Upper lobe of right lung (tissue), 1 donor: ENCODE data around the gene CYP1A2. TPM values are rescaled to one million over a fixed set of nuclear protein-coding genes. Genes with fewer than 3 reads are reported as not detected.
"Not testable (repeated sequence)": the region's sequence is repeated elsewhere in the genome, so short reads cannot be mapped to it uniquely, and the experiment has no call there.

Experiments used
- ATAC-seq: fragments of 200-7000 bp; cut with Tn5 transposase; one replicate; pipeline ENCODE4 v1.9.1; 2020; ENCODE audit warnings: mild to moderate bottlenecking, moderate library complexity
- DNase-seq: peaks from one replicate; pipeline ENCODE4 v3.0.0-alpha.2; 2020
- H3K27ac ChIP-seq: fragments of 200-600 bp; one replicate; pipeline ENCODE4 v1.8.0; 2022
- H3K27me3 ChIP-seq: fragments of 200-600 bp; one replicate; pipeline ENCODE4 v1.8.0; 2022; ENCODE audit warnings: mild to moderate bottlenecking
- H3K36me3 ChIP-seq: fragments of 200-600 bp; one replicate; pipeline ENCODE4 v1.8.0; 2022
- H3K4me1 ChIP-seq: fragments of 200-600 bp; one replicate; pipeline ENCODE4 v1.8.0; 2022
- H3K4me3 ChIP-seq: fragments of 200-600 bp; one replicate; pipeline ENCODE4 v1.8.0; 2022; ENCODE audit warnings: mild to moderate bottlenecking
- H3K9me3 ChIP-seq: fragments of 200-600 bp; one replicate; pipeline ENCODE4 v1.8.0; 2022
- intact Hi-C: fragments of 100-400 bp; cut with DNase I; formaldehyde crosslinking; loops from one replicate; pipeline ENCODE4 v1.11.0; 2022
- total RNA-seq: library from RNA; stranded (reverse); fragmentation: NEBNext Ultra II Directional; extraction: Animal tissue kit (Norgen Biotek cat#: 25700); gene quantifications from one replicate; pipeline ENCODE4 v1.2.1, GENCODE V29; 2021
- TF ChIP-seq, protein P1 (sequence below): fragments of 200-600 bp; IDR thresholded peaks from one replicate; pipeline ENCODE4 v1.8.0; 2022; ENCODE audit warnings: antibody characterized with exemption
- donor health status: DM: no; HTN: yes; CAD: no; lungs with severe emphysema.

Gene CYP1A2
- total RNA-seq, 1 donor from 2014 or later, result 0.32 TPM

DNA sequence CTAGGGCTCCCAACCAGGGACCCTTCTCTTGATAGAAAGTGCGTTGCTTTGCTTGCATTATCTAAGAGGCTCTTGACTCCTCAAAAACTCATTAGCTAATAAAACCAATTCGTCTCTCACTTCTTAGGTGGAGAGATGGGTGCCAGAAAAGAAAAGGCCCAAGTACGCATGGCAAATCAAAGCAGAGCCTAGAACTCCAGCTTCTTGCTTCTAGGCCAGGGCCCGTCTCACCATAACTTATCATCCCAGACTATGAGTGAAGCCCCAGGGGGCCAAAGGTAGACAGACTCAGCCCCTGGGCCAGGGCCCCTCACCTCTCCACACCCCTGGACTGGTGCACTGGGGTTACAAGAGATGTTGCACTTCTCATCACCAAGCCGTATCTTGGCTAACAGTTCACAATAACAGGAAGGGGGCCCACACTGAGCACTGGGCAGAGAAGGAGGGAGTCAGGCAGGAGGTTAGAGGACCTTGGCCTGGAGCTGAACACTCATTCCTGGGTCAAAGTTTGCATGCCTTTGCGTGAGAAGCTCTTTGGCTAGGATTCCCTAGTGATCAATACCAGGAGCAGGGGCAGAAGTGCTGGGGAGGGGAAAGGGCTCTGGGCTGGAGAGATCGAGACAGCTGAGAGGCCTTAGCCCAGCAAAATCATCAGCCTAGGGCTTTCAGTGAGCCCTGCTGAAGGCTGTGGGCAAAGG is 17.9 kb upstream of the CYP1A2 start:
- intact Hi-C loops, result no loop called here
- H3K4me1 ChIP-seq, result peaks cover 6% of the 10 kb centered on the region

DNA sequence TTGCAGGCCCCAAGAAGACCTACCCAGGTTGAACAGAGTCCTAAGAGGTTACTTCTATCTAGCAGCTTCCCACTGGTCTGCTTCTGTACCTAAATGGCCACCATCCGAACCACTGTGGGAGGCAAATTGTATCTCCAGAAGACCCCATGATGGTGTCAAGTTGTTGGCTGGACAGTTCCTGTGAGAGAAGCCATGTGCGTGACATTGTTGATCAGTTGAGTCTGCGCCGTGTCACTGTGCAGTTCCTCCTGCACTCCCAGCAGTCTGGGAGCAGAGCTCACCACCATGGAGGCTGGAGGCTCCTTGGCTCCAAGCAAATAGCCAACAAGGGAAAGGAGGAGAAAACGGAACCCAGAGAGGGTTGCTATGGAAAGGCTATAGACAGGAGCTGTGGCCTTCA is 15.8 kb upstream of the CYP1A2 start:
- Histone ChIP-seq H3K4me3 (no peak overlapping the region), H3K4me1 (peaks cover 4% of the 10 kb centered on the region), H3K27me3 (no peaks in the 10 kb centered on the region), H3K9me3 (no peaks in the 10 kb centered on the region), H3K36me3 (no peaks in the 10 kb centered on the region), H3K27ac (no peak overlapping the region)
- TF ChIP-seq, protein P1, sequence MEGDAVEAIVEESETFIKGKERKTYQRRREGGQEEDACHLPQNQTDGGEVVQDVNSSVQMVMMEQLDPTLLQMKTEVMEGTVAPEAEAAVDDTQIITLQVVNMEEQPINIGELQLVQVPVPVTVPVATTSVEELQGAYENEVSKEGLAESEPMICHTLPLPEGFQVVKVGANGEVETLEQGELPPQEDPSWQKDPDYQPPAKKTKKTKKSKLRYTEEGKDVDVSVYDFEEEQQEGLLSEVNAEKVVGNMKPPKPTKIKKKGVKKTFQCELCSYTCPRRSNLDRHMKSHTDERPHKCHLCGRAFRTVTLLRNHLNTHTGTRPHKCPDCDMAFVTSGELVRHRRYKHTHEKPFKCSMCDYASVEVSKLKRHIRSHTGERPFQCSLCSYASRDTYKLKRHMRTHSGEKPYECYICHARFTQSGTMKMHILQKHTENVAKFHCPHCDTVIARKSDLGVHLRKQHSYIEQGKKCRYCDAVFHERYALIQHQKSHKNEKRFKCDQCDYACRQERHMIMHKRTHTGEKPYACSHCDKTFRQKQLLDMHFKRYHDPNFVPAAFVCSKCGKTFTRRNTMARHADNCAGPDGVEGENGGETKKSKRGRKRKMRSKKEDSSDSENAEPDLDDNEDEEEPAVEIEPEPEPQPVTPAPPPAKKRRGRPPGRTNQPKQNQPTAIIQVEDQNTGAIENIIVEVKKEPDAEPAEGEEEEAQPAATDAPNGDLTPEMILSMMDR, result no peak
- intact Hi-C loops, result no loop called here
- no peak for ATAC-seq
- DNase-seq, result no peak

More for the DNA sequence above, 17.9 kb upstream of the CYP1A2 start:
- Histone ChIP-seq H3K36me3 (no peaks in the 10 kb centered on the region), H3K9me3 (no peaks in the 10 kb centered on the region), H3K27me3 (no peaks in the 10 kb centered on the region), H3K27ac (no peak overlapping the region), H3K4me3 (no peak overlapping the region)
- DNase-seq (no peak), ATAC-seq (no peak)
- TF ChIP-seq, protein P1, result no peak

DNA sequence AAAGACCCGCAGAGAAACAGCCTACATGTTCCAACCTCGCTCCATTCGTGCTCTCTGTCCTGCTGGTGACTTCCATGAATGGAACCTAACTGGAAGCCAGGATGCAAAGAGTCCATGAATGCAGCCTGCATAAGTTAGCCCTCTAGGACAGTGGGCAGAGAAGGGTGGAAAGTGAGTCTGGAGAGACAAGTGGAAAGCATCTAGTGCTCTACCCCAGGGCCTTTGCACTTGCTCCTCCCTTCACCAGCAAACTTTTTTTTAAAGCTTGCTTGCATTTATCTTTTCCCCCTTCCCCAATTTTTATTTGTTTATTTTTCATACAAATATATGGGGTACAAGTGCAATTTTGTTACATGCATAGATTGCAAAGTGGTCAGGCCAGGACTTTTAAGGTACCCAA is 15.4 kb upstream of the CYP1A2 start:
- intact Hi-C loops, result no loop called here
- ATAC-seq (no peak), DNase-seq (no peak)
- Histone ChIP-seq H3K27me3 (no peaks in the 10 kb centered on the region), H3K9me3 (no peaks in the 10 kb centered on the region), H3K27ac (no peak overlapping the region), H3K4me1 (peaks cover 4% of the 10 kb centered on the region), H3K4me3 (no peak overlapping the region), H3K36me3 (no peaks in the 10 kb centered on the region)
- TF ChIP-seq, protein P1, result no peak

DNA sequence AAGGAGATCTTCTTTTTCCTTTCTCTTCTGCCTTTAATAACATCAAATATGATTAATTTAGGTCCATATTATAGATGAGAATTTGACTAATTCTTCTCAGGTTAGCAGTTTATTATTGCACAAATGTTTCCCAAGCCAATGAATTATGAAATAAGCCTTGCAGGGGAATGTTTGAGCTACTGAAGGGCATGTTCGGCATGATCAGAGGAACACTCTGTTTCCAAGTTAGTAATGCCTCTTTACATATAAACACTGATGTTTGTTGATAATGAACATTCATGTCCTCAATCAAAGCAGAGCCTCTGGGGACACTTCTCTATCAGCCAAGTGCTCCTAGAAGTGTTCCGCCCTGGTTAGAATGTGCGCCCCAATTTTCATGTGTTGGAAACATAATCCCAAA is 13.3 kb upstream of the CYP1A2 start:
- no peaks in the 10 kb centered on the region for H3K9me3 ChIP-seq
- H3K27ac ChIP-seq, result no peak overlapping the region
- peaks cover 4% of the 10 kb centered on the region for H3K4me1 ChIP-seq
- ATAC-seq (no peak), DNase-seq (no peak)
- TF ChIP-seq, protein P1, result no peak
- H3K27me3 ChIP-seq, result no peaks in the 10 kb centered on the region
- no peaks in the 10 kb centered on the region for H3K36me3 ChIP-seq
- H3K4me3 ChIP-seq, result no peak overlapping the region
- intact Hi-C loops, result no loop called here

DNA sequence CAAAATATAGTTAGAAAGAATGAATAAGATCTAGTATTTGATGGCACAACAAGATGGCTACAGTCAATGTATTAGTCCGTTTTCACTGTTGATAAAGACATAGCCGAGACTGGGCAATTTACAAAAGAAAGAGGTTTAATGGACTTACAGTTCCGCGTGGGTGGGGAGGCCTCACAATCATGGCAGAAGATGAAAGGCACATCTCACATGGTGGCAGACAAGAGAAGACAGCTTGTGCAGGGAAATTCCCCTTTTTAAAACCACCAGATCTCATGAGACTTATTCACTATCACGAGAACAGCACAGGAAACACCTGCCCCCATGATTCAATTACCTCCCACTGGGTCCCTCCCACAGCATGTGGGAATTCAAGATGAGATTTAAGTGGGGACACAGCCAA is 10.4 kb upstream of the CYP1A2 start:
- H3K9me3 ChIP-seq, ATAC-seq, H3K36me3 ChIP-seq, H3K27ac ChIP-seq, DNase-seq, H3K27me3 ChIP-seq, H3K4me3 ChIP-seq, H3K4me1 ChIP-seq, intact Hi-C loops: not testable (repeated sequence)

DNA sequence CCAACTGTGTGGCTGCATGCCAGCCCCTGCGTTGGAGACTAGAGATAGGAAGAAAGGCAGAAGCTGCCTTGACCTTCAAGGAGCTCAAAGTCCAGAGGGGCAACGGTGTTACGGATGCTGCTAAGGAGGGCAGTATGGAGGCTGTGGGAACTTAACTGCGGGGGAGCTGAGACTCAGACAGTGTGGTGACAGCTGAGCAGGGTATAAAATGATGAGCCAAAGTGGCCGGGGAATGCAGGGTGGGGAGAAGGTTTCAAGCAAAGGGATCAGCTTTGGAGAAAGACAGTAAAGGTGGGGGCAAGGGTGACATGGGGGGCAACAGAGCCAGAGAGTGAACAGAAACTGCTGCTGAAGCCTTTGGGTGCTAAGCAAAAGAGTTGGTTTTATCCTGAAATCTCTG is 6.2 kb upstream of the CYP1A2 start:
- TF ChIP-seq, protein P1, result no peak
- Histone ChIP-seq H3K27me3 (no peaks in the 10 kb centered on the region), H3K4me1 (peaks cover 2% of the 10 kb centered on the region), H3K36me3 (no peaks in the 10 kb centered on the region), H3K27ac (no peak overlapping the region), H3K4me3 (no peak overlapping the region), H3K9me3 (no peaks in the 10 kb centered on the region)
- DNase-seq (no peak), ATAC-seq (no peak)
- intact Hi-C loops, result no loop called here
